WI38 (cell line): ENCODE data around the gene DYNC2H1.

ENCODE experiments used
- H3K4me3 ChIP-seq: 2 replicates; pipeline ENCODE4 v1.5.1; 2011; ENCODE audit warnings: low read depth, mild to moderate bottlenecking, control low read depth, low read length
- TF ChIP-seq, protein P1 (sequence below): IDR thresholded peaks from 2 replicates; pipeline ENCODE4 v1.5.1; 2012; ENCODE audit warnings: low read depth, mild to moderate bottlenecking, control low read depth, low read length

The DYNC2H1 gene

DNA sequence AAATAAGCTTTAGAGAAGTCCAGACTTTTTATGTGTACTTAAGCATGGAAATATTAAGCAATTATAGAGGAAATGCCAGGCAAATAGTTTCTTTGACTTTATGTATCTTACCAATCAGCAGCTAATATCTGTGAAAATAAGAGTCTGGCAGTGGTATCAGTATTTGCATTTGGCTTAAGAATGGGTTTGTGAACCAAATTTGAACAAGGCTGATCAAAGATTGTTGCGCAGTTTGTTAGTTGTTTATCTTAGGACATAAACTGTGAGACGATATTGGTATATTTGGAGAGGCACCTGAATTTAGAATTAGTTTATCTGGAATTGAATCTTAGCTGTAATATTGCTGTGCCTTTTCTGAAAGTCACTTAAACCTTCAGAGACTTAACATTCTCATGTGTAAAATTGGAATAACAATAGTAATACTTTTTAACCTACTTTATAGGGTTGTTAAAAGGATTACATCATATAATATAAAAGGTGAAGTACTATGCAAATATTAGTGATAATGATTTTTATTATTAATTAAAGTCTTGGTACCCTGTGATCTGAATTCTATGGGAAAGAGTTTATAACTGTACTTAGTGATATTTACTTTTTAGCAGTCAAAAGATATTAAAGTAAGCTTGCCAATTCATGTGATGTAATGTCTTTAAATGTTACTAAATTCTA lies 66.4 kb downstream of the DYNC2H1 start:
- TF ChIP-seq, protein P1, sequence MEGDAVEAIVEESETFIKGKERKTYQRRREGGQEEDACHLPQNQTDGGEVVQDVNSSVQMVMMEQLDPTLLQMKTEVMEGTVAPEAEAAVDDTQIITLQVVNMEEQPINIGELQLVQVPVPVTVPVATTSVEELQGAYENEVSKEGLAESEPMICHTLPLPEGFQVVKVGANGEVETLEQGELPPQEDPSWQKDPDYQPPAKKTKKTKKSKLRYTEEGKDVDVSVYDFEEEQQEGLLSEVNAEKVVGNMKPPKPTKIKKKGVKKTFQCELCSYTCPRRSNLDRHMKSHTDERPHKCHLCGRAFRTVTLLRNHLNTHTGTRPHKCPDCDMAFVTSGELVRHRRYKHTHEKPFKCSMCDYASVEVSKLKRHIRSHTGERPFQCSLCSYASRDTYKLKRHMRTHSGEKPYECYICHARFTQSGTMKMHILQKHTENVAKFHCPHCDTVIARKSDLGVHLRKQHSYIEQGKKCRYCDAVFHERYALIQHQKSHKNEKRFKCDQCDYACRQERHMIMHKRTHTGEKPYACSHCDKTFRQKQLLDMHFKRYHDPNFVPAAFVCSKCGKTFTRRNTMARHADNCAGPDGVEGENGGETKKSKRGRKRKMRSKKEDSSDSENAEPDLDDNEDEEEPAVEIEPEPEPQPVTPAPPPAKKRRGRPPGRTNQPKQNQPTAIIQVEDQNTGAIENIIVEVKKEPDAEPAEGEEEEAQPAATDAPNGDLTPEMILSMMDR = no peak
- H3K4me3 ChIP-seq = no peak overlapping the region

DNA sequence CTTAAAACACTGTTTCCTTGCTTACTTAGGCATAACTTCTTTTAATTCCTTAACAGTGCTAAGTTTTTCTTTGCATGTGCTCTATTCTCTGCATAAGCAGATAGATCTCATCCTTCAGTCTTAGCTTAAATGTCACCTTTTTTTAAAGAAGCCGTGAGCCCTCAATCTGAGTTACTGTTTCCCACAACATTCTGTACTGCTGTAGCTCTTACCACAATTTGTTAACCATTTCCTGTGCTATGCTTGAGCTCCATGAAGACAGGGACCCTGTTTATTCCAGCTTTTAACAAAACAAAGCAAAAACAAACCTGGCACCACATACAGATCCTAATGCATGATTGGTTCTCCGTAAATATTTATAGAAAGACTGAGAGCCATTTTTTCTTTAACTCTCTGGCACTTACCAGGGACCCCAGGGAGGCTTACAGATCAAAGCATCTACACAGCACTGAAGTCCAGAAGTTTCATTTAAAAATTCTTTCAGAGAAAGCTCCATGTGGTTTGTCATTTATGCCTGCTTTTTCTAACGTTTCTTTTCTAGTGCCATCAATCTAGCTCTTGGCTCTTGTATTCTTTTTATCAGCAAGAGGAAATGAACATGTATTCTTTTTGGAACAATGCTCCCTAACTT lies 74.9 kb downstream of the DYNC2H1 start:
- H3K4me3 ChIP-seq = no peak overlapping the region
- TF ChIP-seq, protein P1 = no peak

DNA sequence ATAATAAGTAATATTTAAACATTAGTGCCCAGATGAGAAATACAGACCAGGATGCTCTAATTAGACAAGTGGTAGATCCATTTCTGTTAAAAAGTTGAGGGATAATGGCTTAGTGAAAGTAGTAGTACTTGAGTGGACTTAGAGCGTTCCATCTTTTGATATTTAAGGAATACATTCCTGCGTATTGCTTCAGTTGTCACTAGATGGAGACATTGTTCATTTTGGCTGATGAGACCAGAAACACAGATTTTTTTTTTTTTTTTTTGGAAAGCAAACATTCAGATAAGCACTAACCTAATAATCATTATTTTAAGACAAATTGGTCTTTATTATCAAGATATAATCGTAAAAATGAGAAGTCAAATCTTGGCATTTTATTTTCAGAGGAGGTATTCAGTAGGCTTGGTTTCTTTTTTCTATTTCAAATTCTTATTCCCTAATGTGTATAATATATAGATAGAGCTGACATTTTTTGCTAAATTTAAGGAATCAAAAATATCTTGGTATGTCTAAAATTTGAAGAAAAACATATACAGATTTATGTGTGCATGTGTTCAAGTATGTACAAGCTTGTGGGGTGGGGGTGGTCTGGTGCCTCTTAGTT lies 92.9 kb downstream of the DYNC2H1 start:
- TF ChIP-seq, protein P1 = peak; percentile 33; the same call in 1 of the 2 replicates
- no peak overlapping the region for H3K4me3 ChIP-seq

DNA sequence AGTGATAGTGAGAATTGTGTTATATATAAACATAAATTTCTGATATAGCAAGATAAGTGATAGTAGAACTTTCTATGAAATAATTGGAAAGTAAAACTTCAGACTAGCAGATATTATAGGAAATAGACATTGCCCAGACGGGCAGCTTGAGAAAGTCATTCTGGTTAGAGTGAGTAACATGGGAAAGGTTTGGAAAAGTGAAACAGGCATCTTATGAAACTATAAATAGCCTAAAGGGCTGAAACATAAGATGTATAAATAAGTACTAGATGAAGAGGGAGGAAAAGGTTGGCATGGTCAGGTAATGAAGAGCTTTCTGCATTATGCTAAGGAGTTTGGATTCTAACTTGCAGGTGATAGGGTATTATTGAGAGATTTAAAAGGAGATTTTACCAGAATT lies 101.3 kb downstream of the DYNC2H1 start:
- TF ChIP-seq, protein P1 = no peak
- H3K4me3 ChIP-seq = no peak overlapping the region

DNA sequence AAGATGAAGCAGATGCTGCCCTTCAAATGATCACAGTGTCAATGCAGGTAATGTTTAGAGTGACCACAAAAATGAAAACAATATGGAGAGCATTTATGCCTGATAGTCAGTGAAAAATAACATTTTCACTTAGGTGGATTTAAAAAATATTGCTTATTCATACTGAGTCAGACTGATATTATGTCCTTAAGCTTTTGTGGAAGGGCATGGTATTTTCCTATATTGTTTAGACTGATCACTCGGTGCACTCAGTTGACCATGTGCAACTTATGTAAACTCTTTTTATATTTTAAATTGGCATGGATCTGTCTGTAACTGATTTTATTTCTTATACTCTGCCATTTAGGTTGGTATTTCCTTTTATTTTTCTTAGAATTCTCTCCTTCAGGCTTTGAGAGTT lies 106.6 kb downstream of the DYNC2H1 start:
- TF ChIP-seq, protein P1 = no peak
- no peak overlapping the region for H3K4me3 ChIP-seq

DNA sequence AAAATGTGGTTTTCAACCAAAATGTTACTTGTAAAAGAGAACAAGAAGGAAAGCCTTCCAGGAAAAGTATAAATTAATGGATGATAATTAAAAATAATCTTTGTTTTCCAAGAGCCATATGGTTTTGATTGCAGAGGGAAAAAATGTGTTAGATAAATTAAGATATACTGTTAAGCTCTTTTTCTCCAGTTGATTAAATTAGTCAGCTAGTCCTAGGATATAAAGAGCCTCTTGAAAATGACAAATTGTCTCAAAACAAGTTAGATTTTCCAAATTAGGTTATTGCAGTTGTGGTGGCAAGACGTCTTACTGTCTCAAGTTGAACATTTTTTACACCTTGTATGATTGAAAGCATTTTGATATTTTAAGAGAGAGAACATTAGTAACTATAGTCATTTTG lies 110.9 kb downstream of the DYNC2H1 start:
- TF ChIP-seq, protein P1 = no peak
- H3K4me3 ChIP-seq = no peak overlapping the region

DNA sequence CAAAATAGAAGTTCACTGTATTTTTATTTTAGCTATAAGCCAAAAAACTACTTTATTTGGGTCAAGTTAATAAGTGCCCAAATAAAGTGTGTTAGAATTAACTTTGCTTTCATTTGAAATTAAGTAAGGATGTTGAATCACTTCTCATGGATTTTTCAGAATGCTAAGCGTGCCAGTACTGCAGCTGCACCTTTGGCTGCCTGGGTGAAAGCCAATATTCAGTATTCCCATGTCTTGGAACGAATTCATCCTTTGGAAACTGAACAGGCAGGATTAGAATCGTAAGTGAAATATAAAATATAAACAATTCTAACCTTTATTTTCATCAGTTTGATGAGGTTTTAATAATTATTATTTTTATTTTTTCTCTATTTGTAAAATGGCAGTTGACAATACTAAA lies 113.6 kb downstream of the DYNC2H1 start:
- H3K4me3 ChIP-seq = no peak overlapping the region
- TF ChIP-seq, protein P1 = no peak
